Natural killer cell (primary cell): ENCODE measurements around the gene NACC2. TPM values are rescaled to one million over a fixed set of nuclear protein-coding genes. Genes with fewer than 3 reads are reported as not detected.

Experiments
- ATAC-seq, 3 donors: fragments of 150-1000 bp in 2 of 3; fragments of 200-7000 bp in 1 of 3; cut with Tn5 transposase; 1 replicate in 1 of 3; 2 replicates in 2 of 3; pipeline ENCODE4 v1.10.0; 2021; ENCODE audit warnings: mild to moderate bottlenecking in 2 of 3, moderate library complexity in 2 of 3
- DNase-seq, 2 donors: peaks; one replicate each; pipeline versions ENCODE4 v3.0.0 to v3.0.0-alpha.2; 2013 to 2021; ENCODE audit warnings: mixed read lengths in 1 of 2
- H3K27ac ChIP-seq: one replicate; pipeline ENCODE4 v1.5.1; 2013; ENCODE audit warnings: mild to moderate bottlenecking, low read length
- H3K27me3 ChIP-seq: one replicate; pipeline ENCODE4 v1.6.1; 2013; ENCODE audit warnings: low read length; ENCODE audit not compliant: control insufficient read depth, insufficient read depth
- H3K36me3 ChIP-seq: one replicate; pipeline ENCODE4 v1.6.1; 2013; ENCODE audit warnings: low read length; ENCODE audit not compliant: control insufficient read depth, insufficient read depth
- H3K4me1 ChIP-seq: one replicate; pipeline ENCODE4 v1.6.1; 2013; ENCODE audit warnings: low read length; ENCODE audit not compliant: control insufficient read depth, insufficient read depth
- H3K4me3 ChIP-seq: one replicate; pipeline ENCODE4 v1.5.1; 2013; ENCODE audit warnings: low read length
- H3K9me3 ChIP-seq: one replicate; pipeline ENCODE4 v1.6.1; 2013; ENCODE audit warnings: low read length; ENCODE audit not compliant: control insufficient read depth, insufficient read depth
- H3K27ac Mint-ChIP-seq, 2 donors: one replicate each; pipeline ENCODE4 v1.8.0; 2022; ENCODE audit warnings: mild to moderate bottlenecking in 2 of 2, mixed read lengths in 2 of 2, moderate library complexity in 1 of 2
- H3K27me3 Mint-ChIP-seq, 2 donors: one replicate each; pipeline ENCODE4 v1.8.0; 2022; ENCODE audit warnings: low read depth in 2 of 2, mixed read lengths in 2 of 2
- H3K36me3 Mint-ChIP-seq: one replicate; pipeline ENCODE4 v1.8.0; 2022; ENCODE audit warnings: mixed read lengths
- H3K4me1 Mint-ChIP-seq, 2 donors: one replicate each; pipeline ENCODE4 v1.8.0; 2022; ENCODE audit warnings: mixed read lengths in 2 of 2
- H3K4me3 Mint-ChIP-seq: one replicate; pipeline ENCODE4 v1.8.0; 2022; ENCODE audit warnings: mild to moderate bottlenecking, moderate library complexity, mixed read lengths
- H3K9me3 Mint-ChIP-seq, 2 donors: one replicate each; pipeline ENCODE4 v1.8.0; 2022; ENCODE audit warnings: mixed read lengths in 2 of 2
- CTCF ChIP-seq: fragments of 200-600 bp; IDR thresholded peaks from one replicate; pipeline ENCODE4 v1.8.0; 2022; ENCODE audit warnings: antibody characterized with exemption
- WGBS: methylation state at CpG from one replicate; pipeline ENCODE4 v1.1.7; 2013; ENCODE audit warnings: missing lambda C conversion rate; ENCODE audit not compliant: insufficient coverage; 5-methylcytosine and 5-hydroxymethylcytosine counted together
- intact Hi-C: fragments of 100-400 bp; cut with micrococcal nuclease; formaldehyde crosslinking; loops from one replicate; pipeline ENCODE4 v1.14.2; 2022
- total RNA-seq, 4 donors: library from RNA; stranded (reverse); fragments of 120-200 nt in 1 of 4; gene quantifications; one replicate each; pipeline versions ENCODE4 v1.2.3 to v1.2.4, GENCODE V29; 2013 to 2022

The NACC2 gene
- total RNA-seq, 3 donors from 2014 or later (not counting 1 experiment from before 2014, with no cell fraction given): 14.5 to 21.6 (median 21.2) TPM

GRCh38 chr9:136058801-136059302 lies 36.2 kb downstream of the NACC2 start:
- H3K4me1 Mint-ChIP-seq: peaks cover 23 to 43% of the 10 kb centered on the region in 2 donors
- intact Hi-C loops: no loop called here
- H3K27ac ChIP-seq: no peak overlapping the region
- H3K27ac Mint-ChIP-seq: no peak overlapping the region
- no peaks in the 10 kb centered on the region for H3K36me3 Mint-ChIP-seq
- H3K27me3 Mint-ChIP-seq: no peaks in the 10 kb centered on the region
- TF ChIP-seq CTCF: no peak
- no peaks in the 10 kb centered on the region for H3K9me3 ChIP-seq
- no peaks in the 10 kb centered on the region for H3K27me3 ChIP-seq
- no peak overlapping the region for H3K4me3 Mint-ChIP-seq
- H3K36me3 ChIP-seq: peaks cover 3% of the 10 kb centered on the region
- H3K4me3 ChIP-seq: no peak overlapping the region
- DNase-seq: no peak
- peaks cover 32% of the 10 kb centered on the region for H3K4me1 ChIP-seq
- WGBS: 95% methylated on average over 12 of the region's 12 CpGs
- no peak for ATAC-seq
- no peaks in the 10 kb centered on the region for H3K9me3 Mint-ChIP-seq

GRCh38 chr9:136058084-136058483 lies 37.0 kb downstream of the NACC2 start:
- Histone ChIP-seq H3K4me3 (no peak overlapping the region), H3K9me3 (no peaks in the 10 kb centered on the region), H3K27ac (no peak overlapping the region), H3K27me3 (no peaks in the 10 kb centered on the region), H3K36me3 (peaks cover 1% of the 10 kb centered on the region), H3K4me1 (peaks cover 40% of the 10 kb centered on the region)
- Mint-ChIP-seq H3K27me3 (no peaks in the 10 kb centered on the region), H3K27ac (no peak overlapping the region), H3K36me3 (no peaks in the 10 kb centered on the region), H3K9me3 (no peaks in the 10 kb centered on the region), H3K4me1 (peaks cover 27 to 49% of the 10 kb centered on the region in 2 donors), H3K4me3 (no peak overlapping the region)
- DNase-seq: no peak
- WGBS: 89% methylated on average over 13 of the region's 13 CpGs
- intact Hi-C loops: no loop called here
- no peak for ATAC-seq
- no peak for TF ChIP-seq CTCF

DNA sequence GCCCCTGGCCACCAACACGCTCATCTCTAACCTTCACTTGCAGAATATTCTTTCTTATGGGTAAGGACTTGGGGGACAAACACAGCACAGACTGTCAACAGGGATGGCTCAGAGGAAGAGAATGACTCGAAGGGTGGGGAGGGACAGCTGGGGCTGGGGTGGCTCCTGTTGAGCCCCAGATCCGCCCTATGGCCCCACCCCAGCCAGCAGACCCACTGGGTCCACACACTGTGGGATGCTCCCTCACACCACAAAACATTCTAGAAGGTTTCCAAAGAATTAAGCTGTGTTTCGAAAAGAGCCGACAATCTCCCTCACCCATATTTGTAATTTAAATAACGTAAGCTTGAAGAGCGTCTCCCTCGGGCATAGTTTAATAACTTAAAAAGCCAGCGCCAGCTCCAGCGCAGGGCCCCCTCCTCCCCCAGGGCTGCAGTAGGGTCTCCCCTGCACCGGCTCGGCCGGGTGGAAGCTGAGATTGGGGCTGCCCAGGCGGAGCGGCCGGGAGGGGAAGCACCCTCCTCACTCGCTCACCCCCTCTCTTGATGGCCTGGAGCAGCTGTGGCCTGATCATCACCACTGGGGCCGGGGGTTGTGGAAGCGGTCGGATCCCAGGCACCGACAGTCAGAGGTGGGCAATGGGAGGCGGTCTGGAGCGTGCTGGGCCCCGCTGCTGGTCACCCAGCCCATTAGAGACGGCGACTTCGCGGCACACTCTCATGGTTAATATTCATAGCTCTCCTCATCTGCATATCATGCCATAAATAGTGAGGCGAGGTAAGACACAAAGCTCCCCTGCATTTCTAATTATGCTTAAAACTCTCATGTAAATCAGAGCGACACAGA lies 37.6 kb downstream of the NACC2 start:
- 90% methylated on average over 29 of the region's 30 CpGs for WGBS
- peaks cover 46% of the 10 kb centered on the region for H3K4me1 ChIP-seq
- no peak for DNase-seq
- H3K4me1 Mint-ChIP-seq: peaks cover 26 to 52% of the 10 kb centered on the region in 2 donors
- no peak overlapping the region for H3K27ac ChIP-seq
- peaks cover 4% of the 10 kb centered on the region for H3K27me3 ChIP-seq
- intact Hi-C loops: no loop called here
- H3K27me3 Mint-ChIP-seq: no peaks in the 10 kb centered on the region
- H3K36me3 Mint-ChIP-seq: no peaks in the 10 kb centered on the region
- no peak overlapping the region for H3K27ac Mint-ChIP-seq
- no peak overlapping the region for H3K4me3 Mint-ChIP-seq
- H3K36me3 ChIP-seq: no peaks in the 10 kb centered on the region
- TF ChIP-seq CTCF: no peak
- no peak overlapping the region for H3K4me3 ChIP-seq
- no peaks in the 10 kb centered on the region for H3K9me3 Mint-ChIP-seq
- H3K9me3 ChIP-seq: no peaks in the 10 kb centered on the region
- no peak for ATAC-seq
